HL-60 (cell line): ENCODE measurements around the gene ELOVL2.

Source experiments
- GABPA ChIP-seq: IDR thresholded peaks from 2 replicates; pipeline ENCODE4 v1.6.1; 2012; ENCODE audit warnings: low read depth
- POLR2AphosphoS5 ChIP-seq: IDR thresholded peaks from 2 replicates; pipeline ENCODE4 v1.6.1; 2012; ENCODE audit warnings: low read depth
- SPI1 ChIP-seq: IDR thresholded peaks from 2 replicates; pipeline ENCODE4 v1.6.1; 2012; ENCODE audit warnings: low read depth, mild to moderate bottlenecking, borderline replicate concordance
- TF ChIP-seq, protein P1 (sequence below): IDR thresholded peaks from one replicate; pipeline ENCODE4 v1.5.1; 2011; ENCODE audit warnings: low read length, control low read depth, inconsistent platforms; ENCODE audit not compliant: insufficient read depth
- TF ChIP-seq, protein P2 (sequence below): IDR thresholded peaks from 2 replicates; pipeline ENCODE4 v1.6.1; 2012; ENCODE audit warnings: low read depth; ENCODE audit not compliant: insufficient replicate concordance

DNA sequence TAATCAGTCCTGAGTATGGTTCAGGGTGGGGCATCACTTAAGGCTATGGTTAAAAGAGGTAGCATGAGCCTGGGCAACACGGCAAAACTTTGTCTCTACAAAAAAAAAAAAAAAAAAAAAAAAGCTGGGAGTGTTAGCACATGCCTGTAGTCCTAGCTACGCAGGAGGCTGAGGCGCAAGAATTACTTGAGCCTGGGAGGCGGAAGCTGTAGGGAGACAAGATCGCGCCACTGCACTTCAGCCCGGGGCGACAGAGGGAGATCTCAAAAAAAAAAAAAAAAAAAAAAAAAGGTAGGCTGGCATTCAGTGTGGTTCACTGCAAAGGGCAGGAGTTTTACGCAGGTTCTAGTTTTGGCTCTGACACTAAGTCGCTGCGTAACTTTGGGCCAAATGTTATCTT, 15.1 kb downstream of the ELOVL2 start:
- TF ChIP-seq, protein P1, sequence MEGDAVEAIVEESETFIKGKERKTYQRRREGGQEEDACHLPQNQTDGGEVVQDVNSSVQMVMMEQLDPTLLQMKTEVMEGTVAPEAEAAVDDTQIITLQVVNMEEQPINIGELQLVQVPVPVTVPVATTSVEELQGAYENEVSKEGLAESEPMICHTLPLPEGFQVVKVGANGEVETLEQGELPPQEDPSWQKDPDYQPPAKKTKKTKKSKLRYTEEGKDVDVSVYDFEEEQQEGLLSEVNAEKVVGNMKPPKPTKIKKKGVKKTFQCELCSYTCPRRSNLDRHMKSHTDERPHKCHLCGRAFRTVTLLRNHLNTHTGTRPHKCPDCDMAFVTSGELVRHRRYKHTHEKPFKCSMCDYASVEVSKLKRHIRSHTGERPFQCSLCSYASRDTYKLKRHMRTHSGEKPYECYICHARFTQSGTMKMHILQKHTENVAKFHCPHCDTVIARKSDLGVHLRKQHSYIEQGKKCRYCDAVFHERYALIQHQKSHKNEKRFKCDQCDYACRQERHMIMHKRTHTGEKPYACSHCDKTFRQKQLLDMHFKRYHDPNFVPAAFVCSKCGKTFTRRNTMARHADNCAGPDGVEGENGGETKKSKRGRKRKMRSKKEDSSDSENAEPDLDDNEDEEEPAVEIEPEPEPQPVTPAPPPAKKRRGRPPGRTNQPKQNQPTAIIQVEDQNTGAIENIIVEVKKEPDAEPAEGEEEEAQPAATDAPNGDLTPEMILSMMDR: no peak
- TF ChIP-seq, protein P2, sequence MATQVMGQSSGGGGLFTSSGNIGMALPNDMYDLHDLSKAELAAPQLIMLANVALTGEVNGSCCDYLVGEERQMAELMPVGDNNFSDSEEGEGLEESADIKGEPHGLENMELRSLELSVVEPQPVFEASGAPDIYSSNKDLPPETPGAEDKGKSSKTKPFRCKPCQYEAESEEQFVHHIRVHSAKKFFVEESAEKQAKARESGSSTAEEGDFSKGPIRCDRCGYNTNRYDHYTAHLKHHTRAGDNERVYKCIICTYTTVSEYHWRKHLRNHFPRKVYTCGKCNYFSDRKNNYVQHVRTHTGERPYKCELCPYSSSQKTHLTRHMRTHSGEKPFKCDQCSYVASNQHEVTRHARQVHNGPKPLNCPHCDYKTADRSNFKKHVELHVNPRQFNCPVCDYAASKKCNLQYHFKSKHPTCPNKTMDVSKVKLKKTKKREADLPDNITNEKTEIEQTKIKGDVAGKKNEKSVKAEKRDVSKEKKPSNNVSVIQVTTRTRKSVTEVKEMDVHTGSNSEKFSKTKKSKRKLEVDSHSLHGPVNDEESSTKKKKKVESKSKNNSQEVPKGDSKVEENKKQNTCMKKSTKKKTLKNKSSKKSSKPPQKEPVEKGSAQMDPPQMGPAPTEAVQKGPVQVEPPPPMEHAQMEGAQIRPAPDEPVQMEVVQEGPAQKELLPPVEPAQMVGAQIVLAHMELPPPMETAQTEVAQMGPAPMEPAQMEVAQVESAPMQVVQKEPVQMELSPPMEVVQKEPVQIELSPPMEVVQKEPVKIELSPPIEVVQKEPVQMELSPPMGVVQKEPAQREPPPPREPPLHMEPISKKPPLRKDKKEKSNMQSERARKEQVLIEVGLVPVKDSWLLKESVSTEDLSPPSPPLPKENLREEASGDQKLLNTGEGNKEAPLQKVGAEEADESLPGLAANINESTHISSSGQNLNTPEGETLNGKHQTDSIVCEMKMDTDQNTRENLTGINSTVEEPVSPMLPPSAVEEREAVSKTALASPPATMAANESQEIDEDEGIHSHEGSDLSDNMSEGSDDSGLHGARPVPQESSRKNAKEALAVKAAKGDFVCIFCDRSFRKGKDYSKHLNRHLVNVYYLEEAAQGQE: no peak
- no peak for TF ChIP-seq POLR2AphosphoS5
- no peak for TF ChIP-seq GABPA
- TF ChIP-seq SPI1: no peak
